Endothelial cell of umbilical vein (primary cell): ENCODE data around the gene RNF10. TPM values are rescaled to one million over a fixed set of nuclear protein-coding genes. Genes with fewer than 3 reads are reported as not detected.

Experiments
- BruUV-seq: library from RNA; stranded (reverse); fragments of 400-500 nt; replicated peaks from 2 replicates; lab custom pipeline; 2021; lab: Mats Ljungman, UMichigan
- CTCF ChIA-PET: fragments of 300-600, 350-600 bp; sonication (Branson Sonifier 250); formaldehyde crosslinking; loops from one replicate; lab custom pipeline; 2021; ENCODE audit warnings: antibody characterized with exemption, inconsistent platforms; lab: Charles Lee
- POLR2A ChIA-PET: fragments of 300-600, 350-600 bp; sonication (Branson Sonifier 250); formaldehyde crosslinking; loops from one replicate; lab custom pipeline; 2021; ENCODE audit warnings: antibody characterized with exemption, inconsistent platforms; lab: Charles Lee
- DNase-seq: peaks from one replicate; pipeline ENCODE4 v3.0.0-alpha.2; 2011; ENCODE audit warnings: low read depth, low spot score
- FAIRE-seq: peaks from 2 replicates; lab custom pipeline; 2011; peaks lifted over from hg19 to GRCh38; lab: Jason Lieb, UNC
- H2AFZ ChIP-seq: 2 replicates; pipeline ENCODE4 v1.6.0; 2012; ENCODE audit warnings: low read depth, low read length, control low read depth, inconsistent platforms
- H3K27ac ChIP-seq: 2 replicates; pipeline ENCODE4 v1.5.1; 2011; ENCODE audit warnings: low read depth, mild to moderate bottlenecking, control low read depth, low read length, moderate library complexity; ENCODE audit not compliant: insufficient read depth
- H3K27me3 ChIP-seq, 2 experiments: 2 replicates each; pipeline versions ENCODE4 v1.6.0 to v1.6.1; 2011; ENCODE audit warnings: low read length in 2 of 2, mixed read lengths in 1 of 2; ENCODE audit not compliant: control insufficient read depth in 2 of 2, insufficient read depth in 2 of 2
- H3K36me3 ChIP-seq, 2 experiments: 2 replicates in 1 of 2; 3 replicates in 1 of 2; pipeline ENCODE4 v1.5.1; 2011; ENCODE audit warnings: low read length in 2 of 2, mild to moderate bottlenecking in 1 of 2, moderate library complexity in 1 of 2; ENCODE audit not compliant: control insufficient read depth in 2 of 2, insufficient read depth in 2 of 2; ENCODE audit errors: extremely low read depth in 1 of 2
- H3K4me1 ChIP-seq: 3 replicates; pipeline ENCODE4 v1.5.1; 2011; ENCODE audit warnings: mild to moderate bottlenecking, low read length; ENCODE audit not compliant: control insufficient read depth, insufficient read depth; ENCODE audit errors: extremely low read depth
- H3K4me2 ChIP-seq: 2 replicates; pipeline ENCODE4 v1.6.1; 2011; ENCODE audit warnings: low read length, control low read depth, mixed read lengths; ENCODE audit not compliant: insufficient read depth
- H3K4me3 ChIP-seq, 3 experiments: fragments of 200-600 bp in 1 of 3; sonication (generic), shearing (Covaris generic) in 1 of 3; replicated peaks in 1 of 3; 2 replicates each; pipeline ENCODE4 v1.5.1; 2011 to 2016; ENCODE audit warnings: control low read depth in 3 of 3, low read length in 3 of 3, mild to moderate bottlenecking in 2 of 3, inconsistent platforms in 1 of 3, low read depth in 1 of 3, moderate library complexity in 1 of 3; ENCODE audit not compliant: insufficient read depth in 1 of 3
- H3K79me2 ChIP-seq: 2 replicates; pipeline ENCODE4 v1.6.0; 2012; ENCODE audit warnings: low read length, inconsistent platforms; ENCODE audit not compliant: control insufficient read depth, insufficient read depth
- H3K9ac ChIP-seq: replicated peaks from 2 replicates; pipeline ENCODE3; 2011; ENCODE audit warnings: low read length, control low read depth; ENCODE audit not compliant: insufficient read depth; ENCODE audit errors: extremely low read depth
- H3K9me1 ChIP-seq: replicated peaks from 3 replicates; pipeline ENCODE4 v1.6.0; 2011; ENCODE audit warnings: mild to moderate bottlenecking, low read length; ENCODE audit not compliant: control insufficient read depth, insufficient read depth; ENCODE audit errors: extremely low read depth
- H3K9me3 ChIP-seq: replicated peaks from 2 replicates; pipeline ENCODE4 v1.5.1; 2012; ENCODE audit warnings: low read length, inconsistent platforms; ENCODE audit not compliant: control insufficient read depth, insufficient read depth
- H4K20me1 ChIP-seq: replicated peaks from 2 replicates; pipeline ENCODE3; 2011; ENCODE audit warnings: mild to moderate bottlenecking, low read length; ENCODE audit not compliant: control insufficient read depth, insufficient read depth; ENCODE audit errors: extremely low read depth
- CTCF ChIP-seq, 2 donors: IDR thresholded peaks; 1 replicate in 1 of 2; 2 replicates in 1 of 2; pipeline ENCODE4 v1.5.1; 2011; ENCODE audit warnings: low read length in 2 of 2, mild to moderate bottlenecking in 2 of 2, moderate library complexity in 2 of 2, control low read depth in 1 of 2, inconsistent platforms in 1 of 2, low read depth in 1 of 2; ENCODE audit not compliant: insufficient read depth in 1 of 2; ENCODE audit errors: extremely low read depth in 1 of 2
- EZH2 ChIP-seq: IDR thresholded peaks from 2 replicates; pipeline ENCODE4 v1.6.1; 2012; ENCODE audit warnings: borderline replicate concordance, low read depth, mild to moderate bottlenecking, moderate library complexity, low read length, inconsistent platforms; ENCODE audit not compliant: severe bottlenecking
- FOS ChIP-seq: IDR thresholded peaks from 2 replicates; pipeline ENCODE4 v1.6.1; 2011; ENCODE audit warnings: mild to moderate bottlenecking, low read length, moderate library complexity, borderline replicate concordance; ENCODE audit not compliant: insufficient read depth
- GATA2 ChIP-seq: IDR thresholded peaks from 2 replicates; pipeline ENCODE4 v1.7.0; 2011; ENCODE audit warnings: low read depth, mild to moderate bottlenecking, moderate library complexity, mixed read lengths, low read length; ENCODE audit not compliant: insufficient read length, insufficient read depth
- JUN ChIP-seq: IDR thresholded peaks from 2 replicates; pipeline ENCODE4 v1.6.1; 2011; ENCODE audit warnings: borderline replicate concordance, low read depth; ENCODE audit not compliant: insufficient read length, insufficient read depth
- MYC ChIP-seq: IDR thresholded peaks from one replicate; pipeline ENCODE4 v1.6.1; 2011; ENCODE audit warnings: mild to moderate bottlenecking, low read depth, low read length
- POLR2A ChIP-seq: IDR thresholded peaks from 2 replicates; pipeline ENCODE4 v1.6.1; 2012; ENCODE audit warnings: low read depth, mild to moderate bottlenecking, control low read depth, low read length
- POLR2AphosphoS5 ChIP-seq: IDR thresholded peaks from 2 replicates; pipeline ENCODE4 v1.6.1; 2012; ENCODE audit warnings: low read depth, mild to moderate bottlenecking, control low read depth, low read length, moderate library complexity; ENCODE audit not compliant: insufficient read depth
- dilution Hi-C: fragments of 300-500 bp; cut with MboI; formaldehyde crosslinking; loops from one replicate; pipeline ENCODE4 v1.15.0; 2019; ENCODE audit warnings: low sequenced_read_pairs; ENCODE audit not compliant: extremely low pct_ligation_motif_present
- intact Hi-C: fragments of 100-400 bp; cut with micrococcal nuclease; formaldehyde crosslinking; loops from one replicate; pipeline ENCODE4 v1.10.0; 2022
- polyA plus RNA-seq, 4 experiments: library from polyadenylated mRNA; depleted of rRNA in 3 of 4; stranded (reverse) in 3 of 4; unstranded in 1 of 4; fragments of >200 nt; gene quantifications; 2 replicates each; pipeline versions ENCODE4 v1.2.1 to v1.2.3, GENCODE V29; 2011 to 2012; ENCODE audit warnings: missing spikeins in 1 of 4
- total RNA-seq: library from RNA; stranded (reverse); gene quantifications from 2 replicates; pipeline ENCODE4 v1.2.3, GENCODE V29; 2021
- TF ChIP-seq, protein P1 (sequence below): IDR thresholded peaks from 2 replicates; pipeline ENCODE4 v1.6.1; 2011; ENCODE audit not compliant: insufficient read depth, insufficient read length

The RNF10 gene
- total and polyA plus RNA-seq, 2 donors (not counting 3 experiments of a cell fraction or from before 2014, with no cell fraction given), result 120 to 236 TPM

- no peaks in the 10 kb centered on the region for H3K9me3 ChIP-seq
- TF ChIP-seq POLR2A, result no peak
- TF ChIP-seq CTCF (IDR thresholded peaks at IDR 0.05; ENCODE audit: extremely low read depth in 1 of 2, insufficient read depth in 1 of 2, low read depth in 1 of 2, low read length in 2 of 2), result no peak
- no peak for TF ChIP-seq MYC
- TF ChIP-seq JUN, result no peak
- no peak for TF ChIP-seq EZH2
- TF ChIP-seq, protein P1, sequence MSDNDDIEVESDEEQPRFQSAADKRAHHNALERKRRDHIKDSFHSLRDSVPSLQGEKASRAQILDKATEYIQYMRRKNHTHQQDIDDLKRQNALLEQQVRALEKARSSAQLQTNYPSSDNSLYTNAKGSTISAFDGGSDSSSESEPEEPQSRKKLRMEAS, result no peak
- no peak for TF ChIP-seq POLR2AphosphoS5
- no peak for TF ChIP-seq FOS
- TF ChIP-seq GATA2, result no peak
- dilution Hi-C loops, result no loop called here
- no peaks in the 10 kb centered on the region for H3K9me1 ChIP-seq
- ChIA-PET CTCF (interaction anchor here (0.9 to 1.9 kb wide), 2 partner anchors 8 to 42 kb away, joined by 3 to 8 read pairs; no protein-coding TSS in a partner anchor), POLR2A (no interaction called here)
- H3K4me2 ChIP-seq, result no peak overlapping the region
- no peak overlapping the region for H3K27ac ChIP-seq
- H3K9ac ChIP-seq, result no peak overlapping the region
- no peaks in the 10 kb centered on the region for H3K27me3 ChIP-seq
- H4K20me1 ChIP-seq, result no peaks in the 10 kb centered on the region
- intact Hi-C loops, result no loop called here
- H3K4me3 ChIP-seq, result no peak overlapping the region
- FAIRE-seq (no peak), DNase-seq (no peak)
- H2AFZ ChIP-seq, result no peak overlapping the region
- no peaks in the 10 kb centered on the region for H3K79me2 ChIP-seq
- BruUV-seq, result no TSS peak
- H3K4me1 ChIP-seq, result no peaks in the 10 kb centered on the region
- H3K36me3 ChIP-seq, result peaks cover 0 to 8% of the 10 kb centered on the region in 2 experiments
Measured at GRCh38 chr12:120508537-120508936, 25.6 kb upstream of the RNF10 start.
